Erythroblast (primary cell): Measurements from ENCODE around the gene PSMC1.

Source experiments
- GATA1 ChIP-seq: IDR thresholded peaks from 2 replicates; pipeline ENCODE4 v1.6.1; 2011; ENCODE audit warnings: low read depth, mild to moderate bottlenecking, control low read depth, low read length, moderate library complexity
- POLR2A ChIP-seq: IDR thresholded peaks from 2 replicates; pipeline ENCODE4 v1.6.1; 2011; ENCODE audit warnings: mild to moderate bottlenecking, low read length

- TF ChIP-seq POLR2A: peak; percentile 80
- TF ChIP-seq GATA1: no peak
These were observed at the start of gene PSMC1 for GRCh38 chr14:90256354-90257131.
